T-helper 2 cell treated with Interferon-gamma antibody and Interleukin-4, amounts not matched to agents 5 μg/mL and 100 μg/mL, for 36 hours (primary cell): Measurements from ENCODE around the gene SERPINC1.

Experiments
- DNase-seq: peaks from one replicate; pipeline ENCODE4 v3.0.0; 2021; ENCODE audit warnings: low spot score
- H3K27ac Mint-ChIP-seq: one replicate; pipeline ENCODE4 v1.8.0; 2021; ENCODE audit warnings: mild to moderate bottlenecking, mixed read lengths
- H3K27me3 Mint-ChIP-seq: one replicate; pipeline ENCODE4 v1.8.0; 2021; ENCODE audit warnings: low read depth, mixed read lengths
- H3K36me3 Mint-ChIP-seq: one replicate; pipeline ENCODE4 v1.8.0; 2021; ENCODE audit warnings: low read depth, mixed read lengths
- H3K4me1 Mint-ChIP-seq: one replicate; pipeline ENCODE4 v1.8.0; 2021; ENCODE audit warnings: low read depth, mixed read lengths
- H3K4me3 Mint-ChIP-seq: one replicate; pipeline ENCODE4 v1.8.0; 2022; ENCODE audit warnings: mild to moderate bottlenecking, moderate library complexity, mixed read lengths
- H3K9me3 Mint-ChIP-seq: one replicate; pipeline ENCODE4 v1.8.0; 2021; ENCODE audit warnings: mixed read lengths

Gene SERPINC1

DNA sequence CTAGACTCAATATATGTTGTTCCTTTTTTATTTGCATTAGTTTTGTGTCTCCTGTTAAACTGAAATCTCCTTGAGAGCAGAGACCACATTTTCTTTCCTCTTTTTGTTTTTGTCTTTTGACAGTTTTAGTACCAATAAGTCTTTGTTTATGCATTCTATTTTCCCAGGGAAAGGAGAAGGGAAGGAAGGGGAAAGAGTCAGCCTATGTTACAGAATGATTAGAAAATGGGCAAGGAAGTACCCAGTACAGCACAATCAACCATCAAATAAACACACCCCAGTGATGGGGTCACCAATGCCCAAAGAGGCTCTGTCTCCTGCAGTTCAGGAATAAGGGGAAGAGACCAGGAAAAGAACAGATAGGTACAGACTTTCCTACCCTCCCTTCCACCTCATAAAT is 38.9 kb downstream of the SERPINC1 start:
- H3K9me3 Mint-ChIP-seq = no peaks in the 10 kb centered on the region
- no peak overlapping the region for H3K4me3 Mint-ChIP-seq
- peaks cover 2% of the 10 kb centered on the region for H3K4me1 Mint-ChIP-seq
- H3K27me3 Mint-ChIP-seq = no peaks in the 10 kb centered on the region
- no peak overlapping the region for H3K27ac Mint-ChIP-seq
- DNase-seq = no peak
- H3K36me3 Mint-ChIP-seq = peaks cover 23% of the 10 kb centered on the region

DNA sequence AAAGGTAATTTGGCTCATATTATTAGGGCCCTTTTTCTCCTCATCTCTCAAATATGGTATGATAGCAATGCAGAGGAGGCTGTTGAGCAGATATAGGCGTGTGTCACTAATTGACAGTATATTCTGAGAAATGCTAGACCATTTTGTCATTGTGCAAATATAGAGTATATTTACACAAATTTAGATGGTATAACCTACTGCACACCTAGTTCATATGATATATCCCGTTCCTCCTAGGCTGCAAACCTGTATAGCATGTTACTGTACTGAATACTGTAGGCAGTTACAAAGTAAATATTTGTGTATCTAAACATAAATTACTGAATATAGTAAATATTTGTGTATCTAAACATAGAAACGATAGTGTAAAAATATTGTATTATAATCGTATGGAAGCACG is 40.4 kb downstream of the SERPINC1 start:
- H3K36me3 Mint-ChIP-seq = peaks cover 27% of the 10 kb centered on the region
- H3K9me3 Mint-ChIP-seq = no peaks in the 10 kb centered on the region
- DNase-seq = no peak
- no peak overlapping the region for H3K27ac Mint-ChIP-seq
- no peak overlapping the region for H3K4me3 Mint-ChIP-seq
- H3K4me1 Mint-ChIP-seq = peaks cover 7% of the 10 kb centered on the region
- no peaks in the 10 kb centered on the region for H3K27me3 Mint-ChIP-seq

DNA sequence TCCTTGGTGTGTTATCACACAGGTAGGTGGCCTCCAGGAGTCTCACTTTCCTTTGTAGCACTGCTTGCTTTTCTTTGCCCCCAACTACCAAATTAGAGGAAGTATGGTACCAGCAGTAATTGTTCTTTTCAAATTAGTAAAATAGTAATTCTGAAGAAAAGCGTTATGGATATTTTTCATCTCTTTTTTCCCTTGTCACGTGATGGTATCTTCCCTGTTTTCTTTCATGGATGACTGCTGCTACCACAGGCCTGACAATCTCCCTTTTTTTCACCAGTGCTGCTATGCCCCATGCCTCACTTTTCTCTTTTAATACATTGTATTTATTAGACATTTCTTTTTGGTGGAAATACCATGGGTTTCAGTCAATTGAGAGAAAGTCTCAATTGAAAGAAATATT is 45.6 kb downstream of the SERPINC1 start:
- no peaks in the 10 kb centered on the region for H3K27me3 Mint-ChIP-seq
- no peaks in the 10 kb centered on the region for H3K9me3 Mint-ChIP-seq
- peaks cover 39% of the 10 kb centered on the region for H3K36me3 Mint-ChIP-seq
- peaks cover 34% of the 10 kb centered on the region for H3K4me1 Mint-ChIP-seq
- H3K27ac Mint-ChIP-seq = peak overlapping the region; percentile 95
- DNase-seq = no peak
- peak overlapping the region; percentile 98 for H3K4me3 Mint-ChIP-seq

DNA sequence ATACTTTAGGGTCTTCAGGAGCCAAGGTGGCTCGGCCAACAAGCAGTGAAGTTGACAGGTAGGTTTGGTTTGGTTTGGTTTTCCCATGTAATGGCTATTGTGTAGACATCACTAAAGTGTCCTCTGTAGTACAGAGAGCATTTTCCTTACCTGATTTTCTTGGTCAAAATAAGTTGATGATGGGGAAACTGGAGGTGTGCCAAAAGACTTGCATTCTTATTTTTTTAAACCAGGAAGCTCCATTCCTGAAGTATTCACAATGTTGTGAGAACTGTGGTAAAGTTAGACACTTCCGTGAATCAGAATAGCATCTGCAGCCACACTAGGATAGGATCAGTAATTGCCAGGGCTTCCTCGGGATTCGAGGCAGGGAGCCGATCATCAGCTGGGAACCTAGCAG is 46.0 kb downstream of the SERPINC1 start:
- Mint-ChIP-seq H3K27ac (peak overlapping the region; percentile 95), H3K36me3 (peaks cover 43% of the 10 kb centered on the region), H3K4me1 (peaks cover 35% of the 10 kb centered on the region), H3K4me3 (peak overlapping the region; percentile 98), H3K9me3 (no peaks in the 10 kb centered on the region), H3K27me3 (no peaks in the 10 kb centered on the region)
- no peak for DNase-seq

DNA sequence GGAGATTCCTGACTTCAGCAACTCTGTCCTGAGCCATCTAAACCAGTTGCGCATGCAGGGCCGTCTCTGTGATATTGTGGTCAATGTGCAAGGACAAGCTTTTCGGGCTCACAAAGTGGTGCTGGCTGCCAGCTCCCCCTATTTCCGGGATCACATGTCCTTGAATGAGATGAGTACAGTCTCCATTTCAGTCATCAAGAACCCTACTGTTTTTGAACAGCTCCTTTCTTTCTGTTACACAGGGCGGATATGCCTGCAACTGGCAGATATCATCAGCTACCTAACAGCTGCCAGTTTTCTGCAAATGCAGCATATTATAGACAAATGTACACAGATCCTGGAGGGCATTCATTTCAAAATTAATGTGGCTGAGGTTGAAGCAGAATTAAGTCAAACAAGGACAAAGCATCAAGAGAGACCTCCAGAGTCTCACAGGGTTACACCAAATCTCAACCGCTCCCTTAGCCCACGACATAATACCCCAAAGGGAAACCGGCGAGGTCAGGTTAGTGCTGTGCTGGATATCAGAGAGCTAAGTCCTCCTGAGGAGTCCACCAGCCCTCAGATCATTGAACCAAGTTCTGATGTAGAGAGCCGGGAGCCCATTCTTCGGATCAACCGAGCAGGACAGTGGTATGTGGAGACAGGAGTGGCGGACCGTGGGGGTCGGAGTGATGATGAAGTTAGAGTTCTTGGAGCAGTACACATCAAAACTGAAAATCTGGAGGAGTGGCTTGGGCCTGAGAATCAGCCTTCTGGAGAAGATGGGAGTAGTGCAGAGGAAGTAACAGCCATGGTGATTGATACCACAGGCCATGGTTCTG is 46.7 kb downstream of the SERPINC1 start:
- H3K9me3 Mint-ChIP-seq = no peaks in the 10 kb centered on the region
- peaks cover 41% of the 10 kb centered on the region for H3K4me1 Mint-ChIP-seq
- H3K36me3 Mint-ChIP-seq = peaks cover 44% of the 10 kb centered on the region
- peak; percentile 42 for DNase-seq
- H3K27ac Mint-ChIP-seq = peak overlapping the region; percentile 95
- peak overlapping the region; percentile 98 for H3K4me3 Mint-ChIP-seq
- H3K27me3 Mint-ChIP-seq = no peaks in the 10 kb centered on the region

DNA sequence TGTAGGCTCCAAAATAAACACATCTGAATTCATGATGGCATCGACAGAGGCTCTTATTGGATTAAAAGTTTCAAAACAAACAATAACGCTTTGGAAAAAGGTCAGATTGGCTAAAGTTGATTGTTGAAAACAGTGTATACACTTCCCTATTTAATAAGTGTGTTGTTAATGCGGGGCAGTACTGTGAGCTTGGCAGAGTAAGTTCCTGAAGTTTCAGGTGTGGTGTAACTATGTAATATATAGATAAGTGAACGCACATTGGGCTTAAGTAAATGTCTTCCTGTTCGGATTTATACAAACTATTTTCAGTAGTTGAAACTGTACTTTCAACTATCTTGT is 48.1 kb downstream of the SERPINC1 start:
- Mint-ChIP-seq H3K27ac (peak overlapping the region; percentile 94), H3K36me3 (peaks cover 54% of the 10 kb centered on the region), H3K27me3 (no peaks in the 10 kb centered on the region), H3K4me3 (peak overlapping the region; percentile 98), H3K9me3 (no peaks in the 10 kb centered on the region), H3K4me1 (peaks cover 51% of the 10 kb centered on the region)
- DNase-seq = no peak

DNA sequence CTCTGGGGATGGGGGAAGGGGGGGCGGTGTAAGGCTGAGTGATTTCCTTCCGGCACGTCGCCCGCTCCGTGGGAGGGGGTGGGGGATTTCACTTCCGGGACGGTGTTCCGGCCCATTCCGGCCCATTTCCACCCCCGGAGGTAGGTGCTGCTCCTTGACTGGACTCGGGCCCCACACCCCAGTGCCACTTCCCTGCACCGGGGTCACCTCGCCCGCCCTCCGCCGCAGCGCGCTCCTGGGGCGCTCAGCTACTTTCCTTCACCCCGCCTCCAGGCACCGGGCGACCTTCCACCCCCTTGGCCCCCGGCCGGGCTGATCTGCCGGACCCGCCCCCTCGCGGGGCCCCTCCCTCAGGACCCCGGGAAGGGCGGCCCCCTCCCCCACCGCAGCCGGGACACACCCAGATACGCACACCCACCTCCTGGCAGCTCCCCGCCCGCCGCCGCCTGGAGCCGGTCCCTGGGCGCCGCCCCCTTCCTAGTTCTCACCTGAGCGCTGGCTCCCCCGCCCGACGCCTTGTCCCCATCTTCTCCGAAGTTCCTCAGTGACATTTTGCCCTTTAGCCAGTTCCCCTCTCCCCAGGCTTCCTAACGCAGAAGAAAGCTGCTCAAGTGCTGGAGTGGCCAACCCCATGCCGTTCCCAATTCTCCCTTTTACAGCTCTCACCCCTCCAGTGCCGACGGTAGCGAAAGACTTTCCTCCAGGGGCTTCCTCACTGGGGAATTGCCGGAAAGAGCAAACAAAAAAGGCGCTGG is 48.7 kb downstream of the SERPINC1 start, which contains the start of gene ZBTB37:
ZBTB37 (plus strand) TSS at position 115 of the 755 bp plus-strand sequence. CDS start 1,846 bp downstream, outside the sequence.
- H3K27ac Mint-ChIP-seq = peak within 1 kb of the TSS; percentile 99
- H3K9me3 Mint-ChIP-seq = no peaks in the 10 kb centered on the region
- H3K27me3 Mint-ChIP-seq = no peaks in the 10 kb centered on the region
- H3K4me3 Mint-ChIP-seq = peak within 1 kb of the TSS; percentile 98
- peaks cover 58% of the 10 kb centered on the region for H3K36me3 Mint-ChIP-seq
- peaks cover 56% of the 10 kb centered on the region for H3K4me1 Mint-ChIP-seq
- DNase-seq = peak; percentile 94

DNA sequence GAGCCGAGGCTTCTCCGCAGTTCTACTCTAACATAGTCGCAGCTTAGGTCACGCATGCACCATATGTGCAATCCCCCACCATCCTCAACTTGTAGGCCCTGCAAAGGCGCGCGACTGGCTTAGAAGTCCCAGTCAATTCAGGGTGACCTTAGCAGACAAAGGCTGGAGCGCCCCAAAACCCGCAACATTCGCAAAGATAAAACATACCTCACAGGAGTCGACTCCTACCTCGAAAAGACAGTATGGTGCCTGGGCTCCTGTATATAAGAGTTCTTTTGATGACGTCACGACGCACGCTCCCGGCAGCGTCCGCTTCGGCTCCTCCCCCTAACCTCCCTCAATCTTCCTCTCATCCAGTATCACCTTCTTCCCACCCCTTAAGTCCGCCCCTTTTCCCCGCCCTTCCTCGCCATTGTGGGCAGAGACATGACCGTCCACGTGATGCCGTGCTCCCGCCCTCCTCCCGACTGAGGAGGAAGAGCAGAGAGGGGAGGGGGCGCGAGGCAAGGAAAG is 49.3 kb downstream of the SERPINC1 start, which contains the start of gene GAS5:
GAS5 (minus strand) TSS at position 237 of the 513 bp plus-strand sequence.
- Mint-ChIP-seq H3K4me1 (peaks cover 54% of the 10 kb centered on the region), H3K36me3 (peaks cover 53% of the 10 kb centered on the region)
- peak; percentile 98 for DNase-seq

DNA sequence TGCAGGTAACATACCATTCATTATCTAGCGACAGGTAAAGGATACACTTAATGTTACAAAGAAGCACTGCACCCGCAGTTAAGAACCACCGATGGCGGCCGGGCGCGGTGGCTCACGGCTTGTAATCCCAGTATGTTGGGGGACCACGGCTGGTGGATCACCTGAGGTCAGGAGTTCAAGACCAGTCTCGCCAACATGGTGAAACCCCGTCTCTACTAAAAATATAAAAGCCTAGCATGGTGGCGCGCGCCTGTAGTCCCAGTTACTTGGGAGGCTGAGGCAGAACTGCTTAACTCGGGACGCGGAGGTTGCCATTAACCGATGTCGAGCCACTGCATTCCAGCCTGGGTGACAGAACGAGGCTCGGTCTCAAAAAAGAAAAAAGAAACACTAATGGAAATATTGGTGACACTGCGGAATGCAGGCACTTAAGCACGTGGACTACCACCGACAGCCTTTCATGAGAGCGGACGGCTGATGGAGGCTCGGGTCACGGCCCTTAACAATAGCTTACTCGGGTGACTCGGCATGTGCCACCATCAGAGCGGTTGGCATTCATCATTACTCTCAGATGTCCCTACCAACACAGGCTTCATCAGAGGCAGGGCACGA is 49.9 kb downstream of the SERPINC1 start:
- Mint-ChIP-seq H3K4me3 (peak overlapping the region; percentile 98), H3K36me3 (peaks cover 56% of the 10 kb centered on the region), H3K27ac (peak overlapping the region; percentile 99), H3K4me1 (peaks cover 52% of the 10 kb centered on the region), H3K9me3 (no peaks in the 10 kb centered on the region), H3K27me3 (no peaks in the 10 kb centered on the region)
- no peak for DNase-seq

More for the DNA sequence above, 49.3 kb downstream of the SERPINC1 start, which contains the start of gene GAS5:
- Mint-ChIP-seq H3K27ac (peak within 1 kb of the TSS; percentile 99), H3K4me3 (peak within 1 kb of the TSS; percentile 98), H3K27me3 (no peaks in the 10 kb centered on the region), H3K9me3 (no peaks in the 10 kb centered on the region)

DNA sequence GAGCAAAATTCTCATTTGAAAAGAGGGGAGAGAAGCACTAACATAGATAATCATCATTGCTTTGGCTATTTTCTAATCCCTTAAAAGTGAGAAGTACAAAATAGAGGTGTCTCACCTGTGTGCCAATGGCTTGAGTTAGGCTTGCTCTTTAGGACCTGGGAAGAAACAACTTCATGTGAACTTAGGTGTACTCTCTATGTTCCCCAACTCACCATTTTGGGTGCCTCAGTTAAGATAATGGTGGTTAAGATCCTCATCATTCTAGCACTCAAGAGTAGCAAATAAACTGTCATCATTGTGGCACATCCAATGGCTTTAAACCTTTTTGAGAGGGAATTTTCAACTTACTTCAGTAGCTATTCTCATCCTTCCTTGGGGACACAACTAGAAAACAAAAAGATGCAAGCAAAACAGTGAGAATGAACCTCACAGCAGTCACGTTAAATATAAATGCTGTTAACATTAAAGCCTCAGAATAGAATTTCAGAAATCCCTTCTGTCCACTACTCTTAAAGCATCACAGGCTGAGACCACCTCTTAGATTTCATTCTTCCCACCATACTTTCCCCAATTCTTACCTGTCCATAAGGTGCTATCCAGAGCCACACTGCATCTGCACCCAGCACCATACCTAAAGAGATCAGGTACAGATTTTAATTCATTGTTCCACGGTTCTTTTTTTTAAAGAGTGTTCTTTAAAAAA is 50.6 kb downstream of the SERPINC1 start:
- Mint-ChIP-seq H3K9me3 (no peaks in the 10 kb centered on the region), H3K4me3 (peak overlapping the region; percentile 98), H3K4me1 (peaks cover 50% of the 10 kb centered on the region), H3K27me3 (no peaks in the 10 kb centered on the region), H3K36me3 (peaks cover 58% of the 10 kb centered on the region), H3K27ac (peak overlapping the region; percentile 99)
- DNase-seq = no peak

DNA sequence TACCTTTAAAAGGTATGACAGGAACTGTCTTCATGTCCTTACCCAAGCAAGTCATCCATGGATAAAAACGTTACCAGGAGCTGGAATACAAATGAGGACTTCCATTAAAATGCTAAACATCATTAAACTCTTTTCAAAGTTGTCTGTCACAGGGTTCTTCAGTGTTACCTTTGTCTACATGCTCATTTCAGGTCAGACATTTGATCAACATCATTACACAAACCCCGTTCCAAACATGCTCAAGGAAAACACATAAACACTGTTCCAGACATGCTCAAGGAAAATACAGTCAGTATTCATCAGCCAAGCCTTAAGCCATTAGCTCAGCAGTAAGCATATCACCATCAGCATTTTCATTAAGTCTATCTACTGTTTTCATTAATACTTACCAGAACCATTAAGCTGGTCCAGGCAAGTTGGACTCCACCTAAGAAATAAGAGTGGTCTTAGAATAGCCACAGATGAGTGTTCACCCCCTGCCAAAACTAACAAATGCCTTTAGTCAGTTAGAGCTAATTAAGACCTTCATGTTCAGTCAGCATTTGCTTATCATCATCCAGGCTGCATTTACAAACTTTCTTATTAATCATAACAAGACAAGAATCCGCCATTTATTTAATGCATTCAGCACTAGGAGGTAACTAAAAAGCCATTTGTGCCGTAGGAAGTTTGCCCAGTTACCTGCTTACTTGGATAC is 51.5 kb downstream of the SERPINC1 start:
- Mint-ChIP-seq H3K36me3 (peaks cover 55% of the 10 kb centered on the region), H3K4me3 (peak overlapping the region; percentile 98), H3K9me3 (no peaks in the 10 kb centered on the region), H3K4me1 (peaks cover 43% of the 10 kb centered on the region), H3K27ac (peak overlapping the region; percentile 99), H3K27me3 (no peaks in the 10 kb centered on the region)
- no peak for DNase-seq

DNA sequence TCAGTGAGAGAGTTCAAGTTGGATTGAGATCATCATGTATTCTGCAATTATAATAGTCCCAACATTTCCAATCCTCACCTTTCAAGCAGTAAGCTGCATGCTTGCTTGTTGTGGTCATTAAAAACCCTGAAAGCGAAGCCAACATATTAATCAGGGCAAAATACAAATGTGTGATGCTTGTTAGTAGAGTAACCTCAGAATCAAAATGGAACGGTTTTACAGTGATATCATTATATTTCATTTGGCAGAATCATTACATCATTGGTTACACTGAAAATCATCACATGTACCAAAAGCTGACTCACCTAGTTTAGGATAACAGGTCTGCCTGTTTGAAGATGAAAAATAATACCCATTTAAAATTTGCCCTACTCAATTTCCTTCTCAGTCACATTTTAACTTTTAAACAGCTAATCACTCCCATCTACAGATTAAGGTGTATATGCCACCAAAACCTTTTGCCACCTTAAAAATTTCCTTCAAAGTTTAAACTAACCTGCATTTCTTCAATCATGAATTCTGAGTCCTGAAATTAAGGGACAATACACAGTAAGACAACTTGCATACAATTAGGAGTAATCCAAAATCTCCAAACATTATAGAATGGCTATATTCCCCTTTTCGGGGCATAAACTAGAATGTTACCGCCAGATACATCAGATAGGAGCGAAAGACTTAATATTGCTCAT is 52.8 kb downstream of the SERPINC1 start:
- Mint-ChIP-seq H3K4me3 (peak overlapping the region; percentile 98), H3K27me3 (no peaks in the 10 kb centered on the region), H3K27ac (peak overlapping the region; percentile 99), H3K36me3 (peaks cover 56% of the 10 kb centered on the region), H3K4me1 (peaks cover 31% of the 10 kb centered on the region), H3K9me3 (no peaks in the 10 kb centered on the region)
- no peak for DNase-seq
